ENCODE results near the gene CNTRL.

GRCh38 chr9:121171236-121171635 lies 96.5 kb downstream of the CNTRL start:
- no peak for TF ChIP-seq SIN3A (IDR thresholded peaks at IDR 0.05; ENCODE audit: borderline replicate concordance, insufficient read depth, low read length)
- TF ChIP-seq FOXP2 (optimal IDR thresholded peaks at IDR 0.05; ENCODE audit: borderline replicate concordance, extremely low read depth, extremely low read length, insufficient read depth), result no peak
- no peak for TF ChIP-seq TAF1 (IDR thresholded peaks at IDR 0.05; ENCODE audit: borderline replicate concordance, insufficient read depth, low read length)
- no peak for TF ChIP-seq REST (IDR thresholded peaks at IDR 0.05; ENCODE audit: insufficient read depth in 1 of 2, low read depth in 2 of 2, low read length in 2 of 2)
